ENCODE results near the gene ATP10A. TPM values are rescaled to one million over a fixed set of nuclear protein-coding genes. Genes with fewer than 3 reads are reported as not detected.

Gene ATP10A
- total RNA-seq, 1 donor: 1.3 TPM

GRCh38 chr15:25712192-25712960, 150.8 kb downstream of the ATP10A start:
- no peak overlapping the region for H3K4me3 ChIP-seq (ENCODE audit: low read depth, low read length)
- DNase-seq (ENCODE audit: low read depth): no peak
- TF ChIP-seq, protein P1, sequence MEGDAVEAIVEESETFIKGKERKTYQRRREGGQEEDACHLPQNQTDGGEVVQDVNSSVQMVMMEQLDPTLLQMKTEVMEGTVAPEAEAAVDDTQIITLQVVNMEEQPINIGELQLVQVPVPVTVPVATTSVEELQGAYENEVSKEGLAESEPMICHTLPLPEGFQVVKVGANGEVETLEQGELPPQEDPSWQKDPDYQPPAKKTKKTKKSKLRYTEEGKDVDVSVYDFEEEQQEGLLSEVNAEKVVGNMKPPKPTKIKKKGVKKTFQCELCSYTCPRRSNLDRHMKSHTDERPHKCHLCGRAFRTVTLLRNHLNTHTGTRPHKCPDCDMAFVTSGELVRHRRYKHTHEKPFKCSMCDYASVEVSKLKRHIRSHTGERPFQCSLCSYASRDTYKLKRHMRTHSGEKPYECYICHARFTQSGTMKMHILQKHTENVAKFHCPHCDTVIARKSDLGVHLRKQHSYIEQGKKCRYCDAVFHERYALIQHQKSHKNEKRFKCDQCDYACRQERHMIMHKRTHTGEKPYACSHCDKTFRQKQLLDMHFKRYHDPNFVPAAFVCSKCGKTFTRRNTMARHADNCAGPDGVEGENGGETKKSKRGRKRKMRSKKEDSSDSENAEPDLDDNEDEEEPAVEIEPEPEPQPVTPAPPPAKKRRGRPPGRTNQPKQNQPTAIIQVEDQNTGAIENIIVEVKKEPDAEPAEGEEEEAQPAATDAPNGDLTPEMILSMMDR (IDR thresholded peaks at IDR 0.05; ENCODE audit: insufficient read depth, low read depth, low read length): no peak

- H3K4me3 ChIP-seq (ENCODE audit: low read depth, low read length): no peak overlapping the region
- DNase-seq (ENCODE audit: low read depth): no peak
- TF ChIP-seq, protein P1 (IDR thresholded peaks at IDR 0.05; ENCODE audit: insufficient read depth, low read depth, low read length): no peak
These were observed 151.4 kb downstream of the ATP10A start for GRCh38 chr15:25711691-25712090.

DNA sequence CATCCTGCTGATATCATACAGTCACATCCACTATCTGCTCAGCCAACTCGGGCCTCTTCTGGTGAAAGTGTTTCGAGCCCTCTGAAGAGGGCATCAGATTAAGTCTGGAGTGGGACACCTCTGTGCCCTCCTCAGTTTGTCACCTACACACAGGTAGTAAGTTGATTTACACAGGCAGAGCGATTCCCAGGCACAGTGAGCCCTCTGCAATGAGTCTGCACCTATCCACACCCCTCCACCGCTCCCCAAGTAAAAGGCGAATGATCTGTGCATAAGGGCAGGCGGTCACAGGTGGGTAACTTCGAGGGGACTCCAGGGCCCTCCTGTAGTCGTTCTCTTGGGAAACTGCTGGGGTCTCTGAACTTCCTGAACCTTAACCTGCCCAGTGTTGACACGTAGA, 152.0 kb downstream of the ATP10A start:
- no peak overlapping the region for H3K4me3 ChIP-seq (ENCODE audit: low read depth, low read length)
- DNase-seq (ENCODE audit: low read depth): no peak
- TF ChIP-seq, protein P1 (IDR thresholded peaks at IDR 0.05; ENCODE audit: insufficient read depth, low read depth, low read length): no peak

GRCh38 chr15:25710184-25710583, 152.9 kb downstream of the ATP10A start:
- DNase-seq (ENCODE audit: low read depth): no peak
- no peak overlapping the region for H3K4me3 ChIP-seq (ENCODE audit: low read depth, low read length)
- TF ChIP-seq, protein P1 (IDR thresholded peaks at IDR 0.05; ENCODE audit: insufficient read depth, low read depth, low read length): peak; percentile 8

- no peak for DNase-seq (ENCODE audit: low read depth)
- H3K4me3 ChIP-seq (ENCODE audit: low read depth, low read length): no peak overlapping the region
- TF ChIP-seq, protein P1 (IDR thresholded peaks at IDR 0.05; ENCODE audit: insufficient read depth, low read depth, low read length): no peak
These were observed 153.5 kb downstream of the ATP10A start for GRCh38 chr15:25709437-25710159.

DNA sequence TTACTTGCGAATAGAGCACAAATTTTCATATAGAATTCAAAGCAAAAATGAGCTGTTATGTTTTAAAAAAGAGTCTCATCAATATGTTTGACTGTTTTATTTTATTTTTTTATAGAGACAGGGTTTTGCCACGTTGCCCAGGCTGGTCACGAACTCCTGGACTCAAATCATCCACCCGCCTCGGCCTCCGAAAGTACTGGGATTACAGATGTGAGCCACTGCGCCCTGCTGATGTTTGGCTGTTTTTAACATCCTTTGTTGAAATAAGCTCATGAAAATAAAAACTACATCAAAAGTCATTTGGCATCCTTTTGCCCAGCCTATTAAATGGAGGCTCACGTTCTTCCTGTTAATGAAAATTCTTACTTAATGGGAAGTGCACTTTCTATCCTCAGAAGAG, 154.7 kb downstream of the ATP10A start:
- TF ChIP-seq, protein P1 (IDR thresholded peaks at IDR 0.05; ENCODE audit: insufficient read depth, low read depth, low read length): no peak
- no peak for DNase-seq (ENCODE audit: low read depth)
- no peak overlapping the region for H3K4me3 ChIP-seq (ENCODE audit: low read depth, low read length)

Measured in fibroblast of villous mesenchyme (primary cell).